Osteoblast (primary cell): Measurements from ENCODE around the gene STX1A. TPM values are rescaled to one million over a fixed set of nuclear protein-coding genes. Genes with fewer than 3 reads are reported as not detected.
"Not testable (repeated sequence)": the region's sequence is repeated elsewhere in the genome, so short reads cannot be mapped to it uniquely, and the experiment has no call there.

Source experiments
- DNase-seq: peaks from one replicate; pipeline ENCODE4 v3.0.0; 2011; ENCODE audit warnings: low spot score, mixed read lengths; ENCODE audit not compliant: insufficient read length; ENCODE audit errors: missing footprints
- H2AFZ ChIP-seq: 2 replicates; pipeline ENCODE4 v1.6.0; 2011; ENCODE audit warnings: mild to moderate bottlenecking, low read length
- H3K27ac ChIP-seq: 2 replicates; pipeline ENCODE4 v1.5.1; 2011; ENCODE audit warnings: mild to moderate bottlenecking, low read depth, low read length, moderate library complexity
- H3K27me3 ChIP-seq: 2 replicates; pipeline ENCODE4 v1.6.0; 2012; ENCODE audit warnings: mild to moderate bottlenecking, control low read depth, inconsistent platforms, low read length, moderate library complexity; ENCODE audit not compliant: insufficient read depth
- H3K36me3 ChIP-seq: 2 replicates; pipeline ENCODE4 v1.5.1; 2011; ENCODE audit warnings: mild to moderate bottlenecking, low read length, control low read depth, moderate library complexity; ENCODE audit not compliant: insufficient read depth
- H3K4me1 ChIP-seq: 2 replicates; pipeline ENCODE4 v1.5.1; 2011; ENCODE audit warnings: mild to moderate bottlenecking, low read length, control low read depth, moderate library complexity; ENCODE audit not compliant: insufficient read depth
- H3K4me2 ChIP-seq: 2 replicates; pipeline ENCODE4 v1.6.0; 2011; ENCODE audit warnings: mild to moderate bottlenecking, low read length; ENCODE audit not compliant: insufficient read depth
- H3K4me3 ChIP-seq: fragments of 200-600 bp; sonication (generic); 3 replicates; pipeline ENCODE4 v1.5.1; 2012; ENCODE audit warnings: mild to moderate bottlenecking, low read length, inconsistent platforms; ENCODE audit not compliant: insufficient read depth
- H3K79me2 ChIP-seq: 2 replicates; pipeline ENCODE4 v1.6.0; 2012; ENCODE audit warnings: mild to moderate bottlenecking, low read length, control low read depth, inconsistent platforms; ENCODE audit not compliant: insufficient read depth
- H3K9me3 ChIP-seq: 2 replicates; pipeline ENCODE4 v1.5.1; 2011; ENCODE audit warnings: low read depth, low read length, control low read depth
- H4K20me1 ChIP-seq: 2 replicates; pipeline ENCODE4 v1.6.0; 2012; ENCODE audit warnings: mild to moderate bottlenecking, low read length, control low read depth; ENCODE audit not compliant: insufficient read depth
- CTCF ChIP-seq: IDR thresholded peaks from 2 replicates; pipeline ENCODE4 v1.5.1; 2011; ENCODE audit warnings: mild to moderate bottlenecking, low read depth, low read length, moderate library complexity; ENCODE audit errors: extremely low read depth
- total RNA-seq: library from RNA; depleted of rRNA; stranded (reverse); fragments of >200 nt; gene quantifications from 2 replicates; pipeline ENCODE4 v1.2.3, GENCODE V29; 2012

The STX1A gene
- total RNA-seq, 1 donor, result 17.4 TPM

- H3K79me2 ChIP-seq, result no peaks in the 10 kb centered on the region
- H3K4me1 ChIP-seq, result no peaks in the 10 kb centered on the region
- no peak overlapping the region for H3K4me2 ChIP-seq
- TF ChIP-seq CTCF, result no peak
- H4K20me1 ChIP-seq, result no peaks in the 10 kb centered on the region
- H2AFZ ChIP-seq, result no peak overlapping the region
- H3K27ac ChIP-seq, result no peak overlapping the region
- no peaks in the 10 kb centered on the region for H3K36me3 ChIP-seq
- H3K4me3 ChIP-seq, result no peak overlapping the region
- peak; percentile 26 for DNase-seq
- no peaks in the 10 kb centered on the region for H3K9me3 ChIP-seq
- no peaks in the 10 kb centered on the region for H3K27me3 ChIP-seq
Observed at GRCh38 chr7:73727952-73728351, 8.5 kb upstream of the STX1A start.

GRCh38 chr7:73726083-73726466 is 6.6 kb upstream of the STX1A start:
- H3K4me3 ChIP-seq, result no peak overlapping the region
- no peaks in the 10 kb centered on the region for H3K79me2 ChIP-seq
- no peak for DNase-seq
- H3K36me3 ChIP-seq, result no peaks in the 10 kb centered on the region
- no peaks in the 10 kb centered on the region for H3K4me1 ChIP-seq
- no peak overlapping the region for H2AFZ ChIP-seq
- H3K27ac ChIP-seq, result no peak overlapping the region
- H3K4me2 ChIP-seq, result no peak overlapping the region
- no peaks in the 10 kb centered on the region for H4K20me1 ChIP-seq
- no peaks in the 10 kb centered on the region for H3K27me3 ChIP-seq
- peak; percentile 3 for TF ChIP-seq CTCF
- H3K9me3 ChIP-seq, result no peaks in the 10 kb centered on the region

- Histone ChIP-seq H3K27ac (no peak overlapping the region), H3K4me3 (no peak overlapping the region), H3K27me3 (no peaks in the 10 kb centered on the region), H4K20me1 (no peaks in the 10 kb centered on the region), H3K4me1 (no peaks in the 10 kb centered on the region), H3K9me3 (no peaks in the 10 kb centered on the region), H2AFZ (no peak overlapping the region), H3K79me2 (peaks cover 6% of the 10 kb centered on the region), H3K4me2 (no peak overlapping the region), H3K36me3 (no peaks in the 10 kb centered on the region)
- TF ChIP-seq CTCF, result no peak
- DNase-seq, result no peak
Observed at GRCh38 chr7:73723813-73724212, 4.3 kb upstream of the STX1A start.

GRCh38 chr7:73722785-73723184 is 3.3 kb upstream of the STX1A start:
- H3K79me2 ChIP-seq, result peaks cover 16% of the 10 kb centered on the region
- H3K36me3 ChIP-seq, result no peaks in the 10 kb centered on the region
- no peak overlapping the region for H3K4me3 ChIP-seq
- no peak overlapping the region for H3K4me2 ChIP-seq
- DNase-seq, result peak; percentile 46
- peaks cover 9% of the 10 kb centered on the region for H4K20me1 ChIP-seq
- TF ChIP-seq CTCF, result no peak
- H3K27me3 ChIP-seq, result no peaks in the 10 kb centered on the region
- no peak overlapping the region for H3K27ac ChIP-seq
- H3K4me1 ChIP-seq, result peaks cover 8% of the 10 kb centered on the region
- no peaks in the 10 kb centered on the region for H3K9me3 ChIP-seq
- no peak overlapping the region for H2AFZ ChIP-seq

GRCh38 chr7:73722182-73722581 is 2.7 kb upstream of the STX1A start:
- Histone ChIP-seq H4K20me1 (peaks cover 15% of the 10 kb centered on the region), H3K79me2 (peaks cover 22% of the 10 kb centered on the region), H3K4me1 (peaks cover 14% of the 10 kb centered on the region)
- H3K9me3 ChIP-seq, H3K4me2 ChIP-seq, DNase-seq, H3K36me3 ChIP-seq, H3K4me3 ChIP-seq, H3K27ac ChIP-seq, H2AFZ ChIP-seq, H3K27me3 ChIP-seq: not testable (repeated sequence)
